ENCODE measurements around the gene TSR3. TPM values are rescaled to one million over a fixed set of nuclear protein-coding genes. Genes with fewer than 3 reads are reported as not detected.

Gene TSR3
- total RNA-seq, 1 donor from 2014 or later = 49.6 TPM

DNA sequence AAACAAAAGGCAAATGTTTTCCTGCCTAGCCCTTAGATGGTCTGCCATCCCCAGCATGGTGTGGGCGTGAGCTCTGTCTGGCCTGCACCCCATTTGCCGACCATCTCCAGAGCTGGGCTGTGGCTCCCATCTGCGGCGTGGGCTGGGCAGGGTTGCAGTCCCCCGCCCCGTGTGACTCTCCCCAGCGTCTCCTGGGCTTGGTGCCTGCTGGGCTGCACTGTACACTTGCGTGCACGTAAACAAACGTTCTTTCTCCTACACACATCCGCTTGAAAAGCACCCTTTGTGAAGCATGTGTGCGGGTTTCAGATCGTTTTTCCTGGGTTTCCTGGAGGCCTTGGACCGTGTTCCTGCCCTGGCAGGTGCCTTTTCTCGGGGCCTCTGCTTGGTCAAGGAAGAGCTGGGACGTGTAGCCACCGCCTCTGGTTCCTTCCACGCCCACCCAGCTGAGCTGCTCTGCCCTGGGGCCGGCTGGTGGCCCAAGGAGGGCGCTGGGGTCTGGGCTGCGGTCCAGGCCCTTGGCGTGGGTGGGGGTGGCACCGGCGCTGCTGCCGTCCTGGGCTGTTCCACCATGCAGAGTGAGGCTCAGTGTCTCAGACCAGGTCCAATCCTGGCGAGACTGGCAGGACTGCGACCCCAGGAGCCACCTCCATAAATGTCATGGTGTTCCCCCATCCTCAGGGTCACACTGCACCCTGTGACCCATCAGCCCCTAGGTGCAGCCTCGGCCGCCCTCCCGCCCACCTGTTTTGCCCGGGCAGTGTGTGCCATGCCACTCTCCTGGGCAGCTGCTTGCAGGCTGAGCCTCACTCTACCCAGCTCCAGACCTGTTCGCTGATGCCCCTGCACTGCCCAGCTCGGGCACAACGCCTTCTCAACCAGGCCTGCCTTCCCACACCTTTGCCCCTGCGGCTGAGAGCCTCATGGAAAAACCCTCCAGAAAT is 28.1 kb downstream of the TSR3 start:
- no peak for DNase-seq

DNA sequence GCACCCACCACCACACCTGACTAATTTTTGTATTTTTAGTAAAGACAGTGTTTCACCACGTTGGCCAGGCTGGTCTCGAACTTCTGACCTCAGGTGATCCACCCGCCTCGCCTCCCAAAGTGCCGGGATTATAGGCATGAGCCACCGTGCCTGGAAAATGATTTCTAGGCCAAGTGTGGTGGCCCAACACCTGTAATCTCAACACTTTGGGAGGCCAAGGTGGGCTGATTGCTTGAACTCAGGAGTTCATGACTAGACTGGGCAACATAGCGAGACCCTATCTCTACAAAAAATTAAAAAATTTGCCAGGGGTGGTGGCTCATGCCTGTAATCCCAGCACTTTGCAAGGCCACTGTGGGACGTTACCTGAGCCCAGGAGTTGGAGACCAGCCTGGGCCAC is 29.3 kb downstream of the TSR3 start:
- DNase-seq = no peak

DNA sequence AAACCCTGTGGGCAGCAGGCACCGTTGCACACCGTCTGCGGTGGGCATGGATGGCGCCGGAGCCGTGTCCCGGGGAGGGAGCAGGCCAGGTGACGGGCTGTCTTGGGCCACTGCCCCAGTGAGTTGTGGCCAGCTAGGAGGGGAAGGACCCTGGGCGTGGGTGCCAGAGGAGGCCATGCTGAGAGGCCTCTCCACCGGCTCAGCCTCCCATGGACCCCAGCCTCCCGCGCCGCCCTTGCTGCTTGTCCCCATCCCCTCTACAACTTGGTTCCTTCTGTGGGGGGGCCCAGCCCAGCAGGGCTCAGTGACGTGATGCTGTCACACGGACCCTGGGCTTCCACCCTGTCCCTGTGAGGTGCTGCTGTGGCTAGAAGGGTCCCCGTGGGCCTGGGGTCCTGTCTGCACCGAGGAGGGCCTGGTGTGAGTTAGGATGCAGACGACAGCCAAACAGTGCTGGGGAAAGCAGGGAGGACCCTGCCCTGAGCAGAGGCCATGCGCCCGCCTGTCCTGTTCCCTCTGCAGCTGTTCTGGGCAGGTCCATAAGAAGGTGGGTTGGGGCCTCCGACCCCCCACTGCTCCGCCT is 30.9 kb downstream of the TSR3 start:
- DNase-seq = no peak

DNA sequence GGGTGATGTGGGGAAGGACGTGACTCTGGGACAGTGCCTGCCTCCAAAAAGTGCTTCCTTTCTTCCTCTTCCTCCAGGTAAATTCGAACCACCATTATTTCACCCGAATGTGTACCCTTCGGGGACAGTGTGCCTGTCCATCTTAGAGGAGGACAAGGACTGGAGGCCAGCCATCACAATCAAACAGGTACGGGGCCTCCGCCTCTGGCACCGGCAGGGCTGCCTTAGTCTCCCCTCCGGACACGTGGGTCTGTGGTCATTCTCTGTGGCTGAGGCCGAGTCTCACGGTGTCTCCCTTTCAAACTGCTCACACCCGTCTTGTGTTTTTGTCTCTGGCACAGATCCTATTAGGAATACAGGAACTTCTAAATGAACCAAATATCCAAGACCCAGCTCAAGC is 31.6 kb downstream of the TSR3 start:
- no peak for DNase-seq

DNA sequence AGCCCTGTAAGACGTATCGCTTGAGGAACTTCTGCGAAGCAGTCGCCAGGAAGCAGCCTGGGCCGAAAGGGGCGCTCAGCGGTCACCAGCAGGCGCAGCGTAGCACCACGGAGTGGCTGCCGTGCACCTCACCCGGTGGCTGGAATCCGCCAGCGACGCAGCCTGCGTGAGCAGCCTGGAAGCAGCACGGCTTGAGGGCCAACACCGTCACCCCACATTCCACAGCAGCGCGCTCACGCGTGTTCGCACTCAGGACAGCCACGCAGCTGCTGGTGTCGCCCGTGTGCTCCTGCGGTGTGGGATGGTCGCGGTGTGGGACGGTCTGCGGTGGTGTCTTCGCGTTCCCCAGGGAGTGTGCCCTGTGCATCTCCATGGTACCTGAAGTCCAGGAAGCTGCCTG is 32.6 kb downstream of the TSR3 start:
- DNase-seq = no peak

DNA sequence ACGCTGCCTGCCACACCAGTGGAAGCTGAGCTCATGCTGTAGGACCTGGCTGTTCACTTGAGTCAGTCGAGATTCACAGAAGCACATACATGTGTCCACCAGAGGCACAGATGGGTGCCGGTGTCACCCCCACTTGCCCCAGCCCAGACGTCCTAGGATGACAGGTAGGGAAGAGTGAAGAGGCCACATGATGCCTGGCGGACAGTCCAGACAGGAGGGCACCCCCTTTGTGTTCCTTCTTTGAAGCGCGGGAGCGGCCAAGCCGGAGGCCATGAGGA is 33.5 kb downstream of the TSR3 start:
- no peak for DNase-seq

DNA sequence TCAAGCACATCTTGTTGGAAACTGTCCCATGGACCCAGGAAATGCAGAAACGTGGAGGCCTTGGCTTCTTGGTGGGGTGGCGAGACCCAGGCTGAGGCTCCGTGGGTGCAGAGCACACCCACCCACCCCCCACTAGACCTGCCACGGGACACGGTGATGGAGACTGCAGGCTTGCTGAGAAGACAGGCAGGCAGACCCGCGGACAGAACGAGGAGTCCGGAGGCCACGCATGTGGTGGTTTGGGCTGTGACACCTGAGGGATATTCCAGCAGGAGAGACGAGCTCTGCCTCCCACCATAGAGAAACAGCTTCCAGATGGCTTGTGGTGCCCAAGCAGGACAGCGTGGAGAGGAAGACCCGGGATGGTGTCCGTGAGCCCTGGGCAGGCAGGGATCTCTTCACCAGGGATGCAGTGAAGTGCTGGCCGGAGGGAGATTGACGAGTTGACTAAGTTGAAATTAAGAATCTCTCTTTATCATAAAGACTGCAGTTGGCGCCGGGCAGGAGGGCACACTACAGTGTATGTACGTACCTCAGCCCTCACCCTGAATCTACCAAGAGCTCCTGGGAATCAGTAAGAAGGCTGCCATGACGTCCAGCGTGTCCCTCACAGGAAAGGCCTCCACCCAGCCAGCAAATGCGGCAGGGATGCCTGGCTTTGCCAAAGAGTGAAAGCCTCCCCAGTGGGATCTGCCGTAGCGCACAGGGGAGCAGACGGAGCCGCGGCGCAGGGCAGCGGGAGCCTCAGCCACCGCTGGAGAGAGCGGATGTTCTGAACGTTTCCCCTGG is 34.0 kb downstream of the TSR3 start:
- no peak for DNase-seq

DNA sequence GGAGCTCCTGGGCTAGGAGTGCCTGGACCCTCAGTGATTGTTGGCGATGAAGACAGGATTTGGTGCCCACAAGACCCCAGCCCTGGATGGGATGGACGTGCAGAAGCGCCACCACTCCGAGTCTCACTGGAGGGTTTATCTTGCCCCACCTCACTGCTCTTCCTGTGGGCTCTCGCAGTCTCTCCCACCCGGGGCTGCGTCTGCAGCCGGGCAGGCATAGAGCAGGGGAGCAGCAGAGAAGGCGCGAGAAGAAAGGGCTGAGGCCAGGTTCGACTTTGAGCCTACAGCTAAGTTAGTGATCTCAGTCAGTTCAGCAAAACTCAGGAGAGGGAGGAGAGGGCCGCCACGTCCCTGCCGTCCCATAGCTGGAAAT is 35.7 kb downstream of the TSR3 start:
- no peak for DNase-seq

DNA sequence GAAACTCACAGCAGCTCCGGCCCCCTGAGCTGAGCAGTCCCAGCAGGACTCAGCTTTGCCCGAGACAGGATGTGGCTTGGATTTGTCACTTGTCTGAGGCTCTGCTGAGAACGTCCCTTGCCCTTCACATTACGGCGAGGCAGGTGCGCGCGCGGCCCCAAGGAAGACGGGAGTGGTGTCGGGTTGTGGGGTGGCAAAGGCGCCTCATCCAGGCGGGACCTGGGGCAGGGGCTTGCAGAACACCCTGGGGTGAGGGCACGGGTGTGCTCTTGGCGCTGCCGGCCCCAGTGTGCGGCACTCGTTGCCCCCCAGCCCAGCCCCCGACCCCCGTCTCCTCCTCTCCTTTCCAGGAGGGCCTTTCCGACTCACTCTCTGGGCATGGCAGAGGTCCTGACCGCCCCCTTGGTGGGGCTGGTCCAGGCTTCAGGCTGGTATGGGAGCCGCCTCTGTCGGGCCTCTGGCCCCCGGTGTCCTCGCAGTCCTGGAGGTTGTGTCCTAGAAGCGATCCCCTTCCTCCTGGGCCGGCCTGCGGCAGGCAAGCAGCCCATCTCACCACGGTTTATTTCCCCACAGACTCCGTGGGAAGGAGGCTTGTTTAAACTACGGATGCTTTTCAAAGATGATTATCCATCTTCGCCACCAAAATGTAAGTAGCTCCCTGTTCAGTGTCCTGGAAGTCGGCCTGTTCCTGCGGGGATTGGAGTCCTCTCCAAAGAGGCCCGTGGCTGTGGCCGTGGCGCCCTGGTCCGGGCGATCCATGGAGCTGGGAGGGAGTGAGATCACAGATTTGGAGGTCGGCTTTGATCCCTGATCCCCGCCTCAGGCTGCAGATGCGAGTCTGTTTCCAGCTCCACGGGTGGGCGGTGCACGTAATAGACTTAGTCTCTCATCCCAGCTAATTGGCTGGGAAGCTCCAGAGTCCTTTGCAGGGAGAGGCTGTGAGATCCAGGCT is 36.3 kb downstream of the TSR3 start:
- no peak for DNase-seq

DNA sequence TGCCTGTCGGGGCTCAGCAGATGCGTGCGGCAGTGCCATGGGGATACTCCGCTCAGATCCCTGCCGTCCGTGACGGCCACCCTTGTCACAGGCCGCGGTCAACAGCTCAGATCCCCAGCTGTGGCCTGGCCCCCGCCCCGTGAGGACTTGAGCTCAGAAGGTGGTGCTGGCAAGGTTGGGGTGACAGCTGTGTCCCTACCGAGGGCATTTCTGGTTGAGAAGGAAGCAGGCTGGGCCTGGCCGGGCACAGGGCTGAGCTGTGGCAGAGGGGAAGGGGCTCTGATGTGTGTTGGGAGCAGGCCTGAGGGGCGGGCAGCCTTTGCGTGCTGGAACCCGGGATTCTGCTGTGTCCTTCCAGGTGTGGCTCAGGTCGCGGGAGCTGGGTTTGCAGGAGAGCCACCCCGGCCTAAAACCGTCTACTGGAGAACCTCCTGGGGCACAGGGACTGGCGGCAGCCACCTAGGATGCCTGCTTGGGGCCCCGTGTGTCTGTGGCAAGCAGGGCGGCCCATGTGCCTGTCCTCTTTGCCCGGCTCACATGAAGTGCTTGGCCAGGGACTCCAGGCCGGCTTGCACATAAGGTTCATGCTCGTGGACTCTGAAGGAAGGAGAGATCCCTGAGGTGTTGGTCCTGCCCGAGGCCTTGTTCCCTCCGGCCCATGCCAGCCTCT is 37.1 kb downstream of the TSR3 start:
- no peak for DNase-seq

DNA sequence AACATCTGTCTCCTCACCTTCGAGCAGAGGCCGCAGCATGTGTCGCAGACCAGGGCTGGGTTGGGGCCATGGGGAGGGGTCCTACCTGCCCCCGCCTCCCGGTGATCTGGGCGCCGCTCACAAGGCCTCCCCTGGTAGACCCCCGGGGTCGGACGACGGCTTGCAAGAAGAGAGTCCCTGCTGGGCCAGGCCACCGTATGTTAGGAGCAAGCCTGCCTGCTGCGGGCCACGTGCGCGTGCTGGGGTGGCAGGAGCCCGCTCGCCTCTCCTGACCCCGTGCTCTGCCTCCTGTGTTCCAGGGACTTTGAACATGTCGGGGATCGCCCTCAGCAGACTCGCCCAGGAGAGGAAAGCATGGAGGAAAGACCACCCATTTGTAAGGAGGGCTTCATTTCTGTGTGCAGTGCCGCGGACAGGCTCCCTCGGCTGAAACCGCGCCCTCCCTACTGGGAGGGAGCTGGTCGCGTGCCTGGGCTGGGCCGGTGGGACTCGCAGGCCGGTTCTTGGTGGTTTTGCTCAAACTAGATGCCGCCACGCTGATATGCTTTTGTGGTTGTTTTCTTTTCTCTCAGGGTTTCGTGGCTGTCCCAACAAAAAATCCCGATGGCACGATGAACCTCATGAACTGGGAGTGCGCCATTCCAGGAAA is 37.8 kb downstream of the TSR3 start:
- DNase-seq = no peak

DNA sequence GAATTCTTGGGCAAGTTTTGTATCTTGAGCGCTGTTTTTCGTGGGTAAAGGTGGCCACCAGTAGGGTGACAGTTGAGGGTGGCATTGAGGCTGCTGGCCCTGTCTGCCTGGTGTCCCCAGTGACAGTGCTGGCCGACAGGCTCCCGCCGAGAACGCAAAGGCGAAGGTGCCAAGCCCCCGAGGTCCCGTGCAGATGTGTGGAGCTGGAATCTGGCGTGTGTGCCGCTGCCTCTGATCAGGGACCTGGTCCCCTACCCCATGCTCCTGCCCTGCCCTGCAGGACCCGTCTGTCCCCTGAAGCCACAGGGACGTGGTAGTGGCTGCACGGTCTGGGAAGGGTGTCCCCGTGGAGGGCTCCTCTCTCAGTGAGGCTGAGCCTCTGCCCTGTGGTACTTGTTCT is 38.8 kb downstream of the TSR3 start:
- no peak for DNase-seq

DNA sequence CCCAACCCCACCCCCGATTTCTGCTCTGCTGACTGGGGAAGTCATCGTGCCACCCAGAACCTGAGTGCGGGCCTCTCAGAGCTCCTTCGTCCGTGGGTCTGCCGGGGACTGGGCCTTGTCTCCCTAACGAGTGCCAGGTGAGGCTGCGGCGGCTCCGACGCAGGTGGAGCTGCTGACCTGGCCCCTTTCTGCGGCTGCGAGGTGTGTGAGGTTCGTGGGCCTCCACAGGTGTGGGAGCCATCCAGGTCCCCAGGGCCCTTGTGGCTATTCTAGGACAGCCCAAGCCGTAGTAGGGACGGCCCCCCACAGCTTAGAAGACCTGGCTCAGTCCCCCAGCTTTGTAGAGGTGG is 39.2 kb downstream of the TSR3 start:
- DNase-seq = no peak

DNA sequence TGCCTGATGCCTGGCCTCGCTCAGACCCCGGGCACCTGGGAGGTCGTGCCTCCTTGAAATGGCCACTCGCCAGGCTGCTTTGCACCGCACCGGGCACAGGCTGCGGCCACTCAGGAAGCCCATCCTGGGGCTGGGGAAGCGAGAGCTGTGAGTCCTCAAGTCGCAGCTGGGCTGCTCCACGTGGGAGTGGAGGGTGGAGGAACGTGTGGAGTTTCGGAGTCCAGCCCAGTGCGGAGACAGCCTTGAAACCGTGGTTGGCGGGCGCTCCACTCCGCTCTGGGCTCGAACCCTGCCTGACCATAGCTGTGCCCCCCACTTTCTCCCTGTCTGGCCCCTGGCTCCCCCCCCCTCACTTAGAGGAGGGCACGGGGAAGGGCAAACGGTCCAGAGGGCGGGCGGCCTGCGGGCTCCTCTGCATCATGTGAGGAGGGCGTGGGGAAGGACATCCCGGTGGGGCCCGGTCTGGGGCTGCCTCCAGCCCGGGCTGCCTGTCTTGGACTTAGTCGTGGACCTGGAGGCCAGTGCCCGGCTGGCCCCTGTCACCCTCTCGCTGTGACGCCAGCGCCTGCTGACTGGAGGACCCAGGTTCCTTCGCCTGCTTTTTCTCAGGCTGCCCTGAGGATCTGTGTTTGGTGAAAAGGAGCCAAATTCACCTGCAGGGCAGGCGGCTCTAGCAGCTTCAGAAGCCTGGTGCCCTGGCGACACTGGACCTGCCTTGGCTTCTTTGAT is 39.8 kb downstream of the TSR3 start:
- DNase-seq = no peak

DNA sequence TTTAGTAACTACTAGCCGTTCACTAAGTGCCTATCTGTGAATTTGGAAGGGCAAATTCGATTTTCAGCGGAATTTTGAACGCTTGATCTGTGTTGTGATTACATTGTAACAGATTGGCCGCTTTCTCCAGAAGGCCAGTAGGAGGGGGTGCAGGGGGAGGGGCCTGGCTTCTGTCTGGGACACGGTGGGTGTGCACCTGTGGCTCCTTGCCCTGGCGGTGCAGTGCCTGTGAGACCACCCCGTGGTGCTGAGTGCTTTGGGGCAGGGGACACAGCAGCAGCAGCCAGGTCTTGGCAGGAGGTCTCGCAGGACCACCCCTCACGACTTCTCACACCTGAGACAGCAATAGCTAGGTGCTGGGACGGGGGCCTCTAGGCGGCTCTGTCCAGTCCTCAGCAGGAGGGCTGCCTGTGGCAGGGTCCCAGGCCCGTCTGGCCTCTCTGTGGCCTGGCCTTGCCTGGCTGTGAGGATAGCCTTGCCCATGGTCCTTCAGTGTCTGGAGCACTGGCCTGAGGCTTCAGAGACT is 40.4 kb downstream of the TSR3 start:
- no peak for DNase-seq

DNA sequence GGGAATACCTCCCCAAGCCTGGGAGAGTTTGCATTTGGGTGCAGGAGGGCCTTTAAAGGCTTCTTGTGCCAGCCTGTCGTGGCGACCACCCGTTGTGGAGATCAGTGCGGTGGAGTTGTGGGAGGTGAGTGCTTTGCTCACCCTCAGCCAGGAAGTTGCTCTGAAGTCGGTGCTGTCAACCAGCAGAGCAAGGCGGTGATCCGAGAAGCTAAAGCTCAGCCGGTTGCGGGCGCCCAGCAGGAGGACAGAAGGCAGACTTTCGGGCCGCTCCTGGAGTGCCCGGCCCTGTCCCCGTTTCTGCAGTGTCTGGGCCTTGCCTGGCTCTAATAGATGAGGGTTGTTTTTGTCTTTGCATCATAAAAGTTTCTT is 40.9 kb downstream of the TSR3 start:
- no peak for DNase-seq

DNA sequence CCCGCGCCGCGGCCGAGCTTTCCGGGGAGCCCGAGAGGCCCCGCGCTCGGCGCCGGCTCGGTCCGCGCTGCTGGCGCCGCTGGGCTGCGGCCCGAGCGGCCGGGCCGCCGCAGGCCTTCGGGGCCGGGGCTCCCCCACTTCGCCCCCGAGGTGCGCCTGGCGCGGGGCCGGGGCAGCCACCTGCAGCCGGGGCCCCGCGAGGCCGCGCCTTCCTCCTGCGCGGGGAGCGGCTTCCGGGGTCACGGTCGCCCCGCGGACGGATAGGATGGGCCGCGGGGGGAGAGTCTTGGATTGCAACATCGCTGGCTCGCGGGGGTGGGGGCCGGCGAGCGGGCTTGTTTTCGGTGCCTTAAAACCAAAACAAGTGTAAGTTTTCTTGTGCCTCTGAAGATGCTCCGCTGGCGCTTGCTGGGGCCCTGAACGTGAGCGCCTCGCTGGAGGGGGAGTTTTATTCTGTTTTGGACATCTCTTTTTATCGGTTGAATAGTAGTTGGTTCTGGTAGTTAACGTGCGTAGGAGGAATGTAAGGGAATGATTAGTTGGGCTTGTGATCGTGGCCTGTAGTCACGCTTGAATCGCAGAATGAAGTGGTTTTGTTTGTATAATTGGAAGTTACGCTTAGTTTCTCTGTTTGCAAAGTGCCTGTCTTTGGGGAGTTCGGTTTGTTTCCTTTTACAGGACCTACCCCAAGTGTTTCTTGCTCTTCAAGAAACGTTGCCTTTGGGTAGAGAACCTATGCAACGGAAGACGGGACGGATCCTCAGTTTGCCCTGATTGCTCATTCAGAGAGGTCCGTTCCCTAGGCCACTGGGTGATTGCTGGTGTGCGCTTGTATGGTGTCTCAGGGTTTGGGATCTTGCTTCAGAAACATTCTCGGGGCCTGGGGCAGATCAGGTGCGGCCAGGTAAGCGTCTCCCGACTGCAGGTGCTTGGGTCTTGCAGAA is 41.5 kb downstream of the TSR3 start:
- DNase-seq = no peak

DNA sequence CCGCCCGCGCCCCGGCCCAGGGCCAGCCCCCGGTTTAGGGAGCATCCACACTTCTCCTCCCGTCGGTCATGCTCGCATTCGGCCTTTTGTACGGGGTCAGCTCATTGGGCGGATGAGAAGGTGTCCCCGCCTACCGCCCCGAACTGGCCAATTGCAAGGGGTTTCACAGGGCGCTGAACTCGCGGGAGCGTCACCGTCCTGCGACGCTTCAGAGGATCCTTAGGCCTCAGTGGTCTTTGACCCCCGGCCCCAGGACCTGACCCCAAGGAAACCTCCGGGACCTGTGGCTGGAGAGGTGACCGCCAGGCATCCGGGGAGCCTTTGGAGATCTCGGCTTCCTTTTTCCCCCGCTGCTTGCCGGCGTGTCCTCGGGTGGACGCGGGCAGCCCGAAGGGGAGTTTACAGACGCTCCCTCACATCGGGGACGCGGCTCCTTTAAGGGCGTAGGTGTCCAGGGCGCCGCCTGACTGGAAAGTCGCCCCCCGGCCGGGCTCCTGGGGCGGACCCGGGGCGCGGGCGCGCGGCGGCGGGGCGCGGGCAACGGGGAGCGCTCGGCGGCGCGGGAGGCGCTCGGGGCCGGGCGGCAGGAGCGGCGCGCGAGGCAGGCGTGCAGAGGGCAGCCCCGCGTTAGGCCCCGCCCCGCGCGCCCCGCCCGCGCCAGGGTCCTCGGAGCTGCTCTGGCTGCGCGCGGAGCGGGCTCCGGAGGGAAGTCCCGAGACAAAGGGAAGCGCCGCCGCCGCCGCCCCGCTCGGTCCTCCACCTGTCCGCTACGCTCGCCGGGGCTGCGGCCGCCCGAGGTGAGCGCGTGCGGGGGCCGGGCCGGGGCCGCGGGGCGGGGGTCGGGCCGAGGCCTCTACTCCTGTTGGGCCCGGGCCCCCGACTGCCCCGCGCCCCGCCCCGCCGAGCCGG is 42.4 kb downstream of the TSR3 start, which contains the start of gene UBE2I:
UBE2I (plus strand) TSS at position 660 of the 909 bp plus-strand sequence. CDS start 4,395 bp downstream, outside the sequence.
- peak; percentile 99 for DNase-seq
